ENCODE results near the gene GPR171.
"Not testable (repeated sequence)": the region's sequence is repeated elsewhere in the genome, so short reads cannot be mapped to it uniquely, and the experiment has no call there.

GPR171 gene

DNA sequence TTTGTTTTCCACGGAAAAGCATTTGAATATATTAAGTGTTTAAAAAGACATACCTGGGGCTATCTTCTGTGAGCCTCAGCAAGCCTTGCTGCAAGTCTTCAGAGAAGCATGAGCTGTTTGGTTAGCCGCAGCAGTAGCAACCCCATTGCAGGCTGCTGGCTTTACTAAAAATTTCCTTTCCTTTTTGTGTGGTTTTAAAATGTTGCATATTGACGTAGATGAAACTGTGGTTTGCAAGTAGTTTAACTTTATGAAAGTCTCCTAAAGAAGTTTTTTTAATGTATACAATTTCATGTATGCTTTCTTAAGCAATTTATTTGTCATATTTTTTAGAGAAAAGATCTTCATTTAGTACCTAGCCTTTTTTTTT, at the start of gene GPR171:
GPR171 (minus strand) TSS at position 166 of the 370 bp plus-strand sequence. CDS start 3,830 bp downstream, outside the sequence.
- peak; percentile 67 for DNase-seq

GRCh38 chr3:151248772-151249337, 45.8 kb upstream of the GPR171 start:
- DNase-seq = no peak

DNA sequence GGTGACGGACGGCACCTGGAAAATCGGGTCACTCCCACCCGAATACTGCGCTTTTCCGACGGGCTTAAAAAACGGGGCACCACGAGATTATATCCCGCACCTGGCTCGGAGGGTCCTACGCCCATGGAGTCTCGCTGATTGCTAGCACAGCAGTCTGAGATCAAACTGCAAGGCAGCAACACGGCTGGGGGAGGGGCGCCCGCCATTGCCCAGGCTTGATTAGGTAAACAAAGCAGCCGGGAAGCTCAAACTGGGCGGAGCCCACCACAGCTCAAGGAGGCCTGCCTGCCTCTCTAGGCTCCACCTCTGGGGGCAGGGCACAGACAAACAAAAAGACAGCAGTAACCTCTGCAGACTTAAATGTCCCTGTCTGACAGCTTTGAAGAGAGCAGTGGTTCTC, 39.0 kb upstream of the GPR171 start:
- not testable (repeated sequence) for DNase-seq

DNA sequence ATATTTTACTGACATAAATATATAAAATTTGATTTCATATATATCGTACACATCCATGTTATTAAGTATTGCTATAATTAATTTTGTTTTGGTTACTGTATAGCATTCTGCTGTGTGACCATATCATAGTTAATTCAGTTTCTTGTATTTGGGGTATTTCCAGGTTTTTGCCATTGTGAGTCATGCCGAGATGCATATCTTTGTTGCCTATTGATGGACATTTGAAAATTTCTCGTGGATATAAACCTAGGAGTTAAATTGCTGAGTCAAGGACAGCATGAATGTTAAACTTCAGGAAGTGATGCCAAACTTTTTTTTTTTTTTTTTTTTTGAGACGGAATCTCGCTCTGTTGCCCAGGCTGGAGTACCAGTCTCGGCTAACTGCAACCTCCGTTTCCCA, 33.7 kb upstream of the GPR171 start:
- DNase-seq = no peak

- no peak for DNase-seq
These were observed 33.3 kb upstream of the GPR171 start for GRCh38 chr3:151236316-151236715.

GRCh38 chr3:151234825-151235224, 31.8 kb upstream of the GPR171 start:
- DNase-seq = no peak

DNA sequence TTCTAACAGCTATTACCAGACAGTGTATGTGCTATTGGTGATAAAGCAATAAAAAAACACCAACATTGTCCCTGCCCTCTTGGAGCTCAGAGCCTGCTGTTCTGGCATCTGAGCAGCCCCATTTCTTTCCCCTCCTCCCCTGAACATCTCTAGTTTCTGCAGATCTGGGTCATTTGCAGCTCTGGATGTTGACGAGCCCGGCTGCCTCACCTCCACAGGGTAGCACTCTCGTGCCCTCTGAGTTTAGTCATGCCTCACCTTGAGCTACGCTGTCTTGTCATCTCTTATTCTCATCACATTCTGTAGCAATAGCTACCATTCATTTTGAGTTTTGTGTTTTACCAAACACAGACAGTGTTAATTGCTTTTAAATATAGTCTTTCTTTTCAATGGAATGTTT, 30.0 kb upstream of the GPR171 start:
- no peak for DNase-seq

DNA sequence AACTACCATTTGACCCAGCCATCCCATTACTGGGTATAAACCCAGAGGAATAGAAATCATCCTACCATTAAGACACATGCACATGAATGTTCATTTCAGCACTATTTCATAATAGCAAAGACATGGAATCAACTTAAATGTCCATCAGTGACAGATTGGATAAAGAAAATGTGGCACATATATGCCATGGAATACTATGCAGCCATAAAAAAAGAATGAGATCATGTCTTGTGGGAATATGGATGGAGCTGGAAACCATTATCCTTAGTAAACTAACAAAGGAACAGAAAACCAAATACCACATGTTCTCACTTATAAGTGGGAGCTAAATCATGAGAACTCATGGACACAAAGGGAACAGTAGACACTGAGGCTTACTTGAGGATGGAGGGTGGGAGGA, 29.4 kb upstream of the GPR171 start:
- DNase-seq = not testable (repeated sequence)

DNA sequence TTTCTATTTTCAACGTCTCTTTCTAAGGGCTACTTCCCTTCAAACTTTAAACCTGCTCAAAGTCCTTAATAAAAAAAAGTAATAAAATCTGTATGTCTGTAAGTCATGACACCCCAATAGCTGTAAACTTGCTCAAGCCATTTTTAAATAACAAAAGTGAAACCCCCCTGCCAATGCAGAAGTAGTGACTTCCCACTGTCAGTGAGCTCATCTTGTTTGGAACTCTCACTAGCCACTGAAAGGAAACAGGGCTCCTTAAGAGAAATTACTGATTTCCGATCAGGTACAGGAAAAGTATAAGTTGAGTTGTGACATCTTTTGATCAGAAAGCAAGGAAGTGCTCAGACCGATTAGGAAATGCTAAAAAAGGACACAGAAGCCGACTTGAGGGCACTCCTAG, 27.6 kb upstream of the GPR171 start:
- DNase-seq = peak; percentile 44

DNA sequence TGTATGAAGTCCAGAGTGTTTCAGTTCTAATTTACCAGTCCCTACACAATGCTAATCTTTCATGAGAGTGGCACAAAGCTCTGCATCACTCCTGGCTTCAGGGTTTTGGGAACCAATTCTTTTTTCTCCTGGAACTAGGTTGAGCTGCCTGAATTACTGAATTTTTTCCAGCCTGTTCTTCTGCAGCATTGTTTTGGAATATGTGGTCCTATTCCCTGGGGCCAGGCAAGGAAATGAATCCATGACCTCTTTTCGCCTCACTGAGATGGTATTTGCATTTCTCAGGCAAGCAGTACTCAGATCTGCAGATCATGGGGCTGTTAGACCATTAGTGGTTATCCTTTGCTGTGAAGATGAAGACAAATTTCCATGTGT, 25.6 kb upstream of the GPR171 start:
- DNase-seq = no peak

DNA sequence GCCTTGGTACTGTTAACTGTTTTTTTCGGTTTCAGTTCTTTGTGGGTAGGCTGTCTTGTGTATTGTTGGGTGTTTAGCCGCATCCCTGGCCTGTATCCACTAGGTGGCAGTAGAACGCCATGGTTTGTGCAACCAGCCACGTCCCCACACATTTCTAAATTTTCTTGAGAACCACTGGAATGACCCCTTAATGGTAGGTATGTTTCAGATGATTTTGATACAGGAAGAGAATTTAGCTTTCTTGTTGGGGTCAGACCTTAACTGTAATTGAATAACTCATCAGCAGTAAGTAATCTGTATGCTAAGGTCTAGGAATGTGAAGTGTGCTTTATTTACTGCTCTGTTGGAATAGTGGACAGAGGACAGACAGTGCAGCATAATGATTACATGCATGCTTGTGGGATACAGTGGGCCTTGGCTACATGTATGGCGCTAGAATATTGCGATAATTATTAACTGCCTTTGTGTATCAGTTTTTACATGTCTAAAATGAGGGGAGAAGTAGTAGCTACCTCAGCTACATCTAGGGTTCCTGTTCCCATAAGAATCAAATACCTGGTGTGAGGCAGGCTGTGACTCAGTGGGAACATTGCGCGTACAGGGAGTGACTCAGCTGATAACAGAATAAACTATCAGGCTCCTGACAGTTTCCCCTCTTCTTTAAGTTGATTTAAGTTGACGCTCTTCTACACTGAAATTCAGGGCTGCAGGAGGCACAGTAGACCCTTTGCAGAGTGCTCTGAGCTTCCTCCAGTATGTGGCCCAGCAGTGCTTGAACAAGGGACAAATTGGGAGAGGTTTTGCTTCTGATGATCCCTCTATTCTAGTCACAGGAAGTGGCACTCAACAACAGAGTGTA, 25.0 kb upstream of the GPR171 start:
- peak; percentile 79 for DNase-seq

DNA sequence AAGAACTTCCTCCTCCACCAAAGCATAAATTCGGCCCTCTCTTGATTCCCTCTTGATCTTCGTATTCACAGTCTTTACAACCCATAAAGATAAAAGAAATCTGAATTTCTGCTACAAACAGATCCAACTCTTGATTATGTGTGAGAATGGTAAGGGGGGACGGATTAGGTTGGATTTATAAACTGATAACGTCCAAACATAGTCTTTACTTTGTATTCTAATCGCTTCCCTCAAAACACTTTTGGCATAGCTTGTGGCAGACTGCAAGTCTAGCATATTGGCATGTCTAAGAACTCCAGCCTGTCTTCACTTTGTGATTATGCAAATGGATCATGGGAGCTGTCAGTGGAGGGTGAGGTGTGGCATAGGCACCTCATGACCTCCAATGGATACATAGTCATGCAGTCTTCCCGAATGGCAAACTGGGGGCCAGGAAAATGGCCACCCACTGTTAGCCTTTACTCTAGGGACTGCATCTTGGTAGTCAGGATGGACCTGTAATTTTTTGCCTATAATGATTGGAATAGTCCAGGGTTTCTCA, 24.3 kb upstream of the GPR171 start:
- no peak for DNase-seq

DNA sequence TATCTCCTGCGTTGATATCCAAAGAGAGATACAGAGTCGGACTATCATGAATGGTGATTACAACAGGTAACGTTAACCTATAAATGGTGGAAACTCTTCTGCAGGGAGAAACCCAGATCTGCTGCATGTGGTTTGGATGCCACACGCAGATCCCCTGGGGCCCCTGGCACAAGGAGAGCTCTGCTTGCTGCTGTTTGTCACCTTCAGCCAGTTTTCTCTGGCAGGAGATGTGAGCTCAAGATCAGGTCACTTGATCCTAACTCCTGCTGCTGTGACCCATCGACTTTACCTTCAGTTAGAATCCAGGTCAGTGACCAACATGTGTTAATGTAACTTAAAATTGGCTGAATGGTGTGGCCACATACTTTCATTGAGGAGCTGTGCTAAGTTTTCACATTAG, 23.8 kb upstream of the GPR171 start:
- DNase-seq = no peak

- DNase-seq = peak; percentile 16
These were observed 23.1 kb upstream of the GPR171 start for GRCh38 chr3:151226088-151226563.

- DNase-seq = no peak
These were observed 22.3 kb upstream of the GPR171 start for GRCh38 chr3:151225040-151225975.

DNA sequence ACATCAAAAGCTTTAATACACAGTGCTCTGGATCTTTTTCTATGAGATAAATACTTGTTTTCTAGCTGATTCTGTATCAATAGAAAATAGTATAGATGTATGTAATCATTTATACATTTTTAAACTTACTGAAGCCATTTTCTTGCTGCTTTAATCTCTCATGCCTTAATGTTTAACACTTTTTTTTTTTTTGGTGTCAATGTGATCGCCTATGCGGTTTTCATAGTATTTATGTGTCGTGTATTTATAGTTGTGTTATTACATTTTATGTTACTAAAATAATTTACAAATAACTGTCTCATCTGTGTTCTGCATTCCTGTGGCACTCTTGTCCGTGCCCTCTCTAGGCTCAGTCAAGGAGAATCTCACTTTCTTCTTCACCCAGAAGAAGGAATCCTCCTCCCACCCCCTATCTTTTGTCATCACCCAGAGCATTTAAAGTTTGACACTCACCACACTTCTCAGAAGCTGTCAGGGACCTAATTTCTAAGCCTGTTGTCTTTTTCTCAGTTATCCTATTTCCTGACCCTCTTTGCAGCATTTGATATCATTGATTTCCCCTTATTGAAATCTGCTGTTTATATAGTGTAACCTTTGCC, 21.4 kb upstream of the GPR171 start:
- no peak for DNase-seq

- DNase-seq = no peak
These were observed 16.0 kb upstream of the GPR171 start for GRCh38 chr3:151219056-151219455.

DNA sequence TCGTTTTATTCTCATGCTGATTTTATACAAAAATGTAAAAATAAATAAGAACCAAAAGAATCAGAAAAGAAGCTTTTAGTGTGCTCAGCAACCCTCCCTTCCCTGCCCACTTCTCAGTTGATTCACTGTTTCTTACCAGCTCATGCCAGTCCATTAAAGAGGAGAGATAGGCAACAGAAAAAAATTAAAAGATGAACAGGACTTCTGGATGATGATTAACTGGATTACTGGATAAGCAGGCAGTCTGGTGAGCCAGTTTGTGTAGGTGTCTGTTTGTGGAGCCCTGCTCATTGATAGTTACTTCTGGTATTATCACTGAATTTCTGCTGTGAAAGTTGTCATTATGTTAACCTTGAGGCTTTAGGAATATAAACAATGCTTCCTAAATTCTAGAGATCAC, 15.1 kb upstream of the GPR171 start:
- no peak for DNase-seq

DNA sequence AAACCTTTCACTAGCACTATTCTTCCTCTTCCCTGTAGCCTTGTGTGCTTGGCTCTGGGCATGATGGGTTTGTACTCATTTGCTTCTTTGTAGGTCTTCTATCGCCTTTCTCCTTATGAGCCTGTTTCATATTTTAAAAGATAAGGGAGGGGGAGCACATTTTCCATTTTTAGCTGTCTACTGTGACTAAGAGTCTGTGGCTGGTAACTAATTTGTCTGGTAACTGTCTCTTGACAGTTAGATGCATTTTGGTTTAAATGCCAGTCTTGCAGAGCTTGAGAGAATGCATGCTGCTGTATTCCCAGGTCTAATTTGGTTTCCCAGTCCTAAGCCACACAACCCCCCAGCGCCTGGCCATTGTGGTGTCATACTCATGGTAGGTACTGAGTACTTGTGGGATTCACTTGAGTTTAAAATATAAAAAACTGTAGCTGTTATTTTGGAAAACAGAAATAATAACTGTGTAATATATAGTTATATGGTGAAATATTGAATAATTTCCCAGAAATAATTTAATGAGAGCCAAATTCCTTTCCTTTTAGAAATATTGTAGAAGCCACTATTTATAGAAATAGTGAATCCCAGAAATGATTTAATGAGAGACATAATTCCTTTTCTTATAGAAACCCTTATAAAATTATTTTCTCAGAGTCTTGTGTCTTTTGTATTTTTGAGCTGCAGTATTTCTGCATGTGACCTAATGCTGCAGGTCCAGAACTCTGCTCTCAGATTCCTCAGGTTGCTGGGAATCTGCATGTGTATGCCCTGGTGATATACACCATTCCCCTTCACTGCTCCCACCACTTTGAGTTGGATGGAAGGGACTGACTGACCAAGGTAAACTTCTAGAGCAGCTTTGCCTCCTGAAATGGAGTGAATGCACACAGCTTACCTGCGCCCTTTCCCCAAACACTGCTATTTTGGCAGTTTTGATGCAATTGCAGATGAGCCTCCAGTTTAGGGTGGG, 13.9 kb upstream of the GPR171 start:
- DNase-seq = no peak

DNA sequence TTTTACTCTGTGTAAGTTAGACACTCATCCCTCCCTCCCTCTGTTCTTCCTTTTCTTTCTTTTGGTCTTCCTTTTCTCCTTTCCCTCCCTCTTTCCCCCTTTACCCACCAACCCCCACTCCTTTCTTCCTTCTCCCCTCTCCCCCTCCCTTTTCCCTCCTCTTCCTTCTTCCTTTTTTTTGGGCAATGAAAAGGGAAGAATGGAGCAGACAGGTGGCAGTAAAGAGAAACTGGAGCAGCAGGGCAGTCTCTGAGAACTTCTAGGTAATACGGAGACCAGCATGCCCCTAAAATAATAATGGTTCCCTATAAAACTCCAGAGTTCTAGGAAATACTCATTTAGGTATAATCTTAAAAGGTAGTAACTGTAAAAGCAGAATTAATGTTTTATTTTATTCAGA, 11.4 kb upstream of the GPR171 start:
- no peak for DNase-seq

DNA sequence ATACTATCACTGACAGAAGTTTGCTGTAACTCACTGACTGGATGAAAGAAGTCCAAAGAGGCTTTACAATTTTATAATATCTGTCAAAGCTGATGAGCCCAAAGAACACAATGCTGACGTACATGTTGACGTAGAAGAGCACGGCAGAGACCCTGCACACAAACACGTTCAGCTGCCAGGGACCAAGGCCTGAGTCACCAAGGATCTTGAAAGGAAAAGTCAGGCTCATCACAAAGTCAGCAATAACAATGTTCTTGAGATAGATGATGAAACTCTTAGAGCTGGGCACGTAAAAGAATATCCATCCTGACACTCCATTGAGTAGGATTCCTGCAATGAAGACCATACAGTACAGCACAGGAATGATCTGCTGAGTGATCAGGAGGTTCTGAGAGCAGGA, 10.9 kb upstream of the GPR171 start:
- no peak for DNase-seq

All from CD4-positive, alpha-beta T cell treated with Interferon gamma for 1 hour (primary cell).